K562 (cell line): ENCODE measurements around the gene RFT1. TPM values are rescaled to one million over a fixed set of nuclear protein-coding genes. Genes with fewer than 3 reads are reported as not detected.

Experiments
- ATAC-seq: fragments of 200-7000 bp; cut with Tn5 transposase; 3 replicates; pipeline ENCODE4 v1.9.1; 2020; ENCODE audit warnings: moderate library complexity
- BruUV-seq: library from RNA; stranded (reverse); fragments of 400-500 nt; replicated peaks from 2 replicates; lab custom pipeline; 2021; lab: Mats Ljungman, UMichigan
- CTCF ChIA-PET: fragments of 300-600 bp; formaldehyde crosslinking; extraction: SDS; loops from one replicate; lab custom pipeline; 2021; ENCODE audit warnings: low intra/inter-chr PET ratio; lab: Yijun Ruan, JAX
- POLR2A ChIA-PET: fragments of 300-600, 350-650 bp; sonication (Branson Sonifier 250); formaldehyde crosslinking; extraction: SDS; loops from one replicate; lab custom pipeline; 2021; ENCODE audit warnings: antibody characterized with exemption, inconsistent platforms; lab: Yijun Ruan, JAX
- DNase-seq, 4 experiments: peaks; one replicate each; pipeline versions ENCODE4 v3.0.0 to v3.0.0-alpha.2; 2011 to 2018; ENCODE audit warnings: low spot score in 3 of 4, mixed read lengths in 3 of 4; ENCODE audit errors: extremely low read depth in 1 of 4
- FAIRE-seq: peaks from 2 replicates; lab custom pipeline; 2011; peaks lifted over from hg19 to GRCh38; lab: Jason Lieb, UNC
- H2AFZ ChIP-seq: 2 replicates; pipeline ENCODE4 v1.6.0; 2011; ENCODE audit warnings: low read depth, low read length, control low read depth, inconsistent platforms
- H3K27ac ChIP-seq: fragments of 200-600 bp; 3 replicates; pipeline ENCODE4 v1.8.0; 2011; ENCODE audit warnings: low read depth, mild to moderate bottlenecking, control low read depth, inconsistent platforms, low read length, moderate library complexity, mixed read lengths; ENCODE audit errors: extremely low read depth
- H3K27me3 ChIP-seq, 2 experiments: fragments of 300-600 bp in 1 of 2; 2 replicates in 1 of 2; 3 replicates in 1 of 2; pipeline versions ENCODE4 v1.6.0 to v1.8.0; 2011; ENCODE audit warnings: inconsistent platforms in 2 of 2, low read length in 2 of 2, mild to moderate bottlenecking in 1 of 2, mixed read lengths in 1 of 2, moderate library complexity in 1 of 2; ENCODE audit not compliant: control insufficient read depth in 2 of 2, insufficient read depth in 2 of 2
- H3K36me3 ChIP-seq: fragments of 300-600 bp; 3 replicates; pipeline ENCODE4 v1.8.0; 2011; ENCODE audit warnings: mild to moderate bottlenecking, low read length, inconsistent platforms; ENCODE audit not compliant: control insufficient read depth, insufficient read depth
- H3K4me1 ChIP-seq, 2 experiments: fragments of 200-600 bp in 1 of 2; replicated peaks in 1 of 2; 2 replicates in 1 of 2; 3 replicates in 1 of 2; pipeline versions ENCODE4 v1.5.1 to v1.8.0; 2011; ENCODE audit warnings: inconsistent platforms in 2 of 2, low read length in 2 of 2, mild to moderate bottlenecking in 1 of 2, mixed read lengths in 1 of 2, moderate library complexity in 1 of 2; ENCODE audit not compliant: control insufficient read depth in 2 of 2, insufficient read depth in 2 of 2
- H3K4me2 ChIP-seq: 2 replicates; pipeline ENCODE4 v1.6.1; 2011; ENCODE audit warnings: low read length, control low read depth, inconsistent platforms, mixed read lengths; ENCODE audit not compliant: insufficient read depth
- H3K4me3 ChIP-seq: fragments of 200-600 bp; sonication (generic), shearing (Covaris generic); 2 replicates; pipeline ENCODE4 v1.5.1; 2016; ENCODE audit warnings: control low read depth, inconsistent platforms
- H3K79me2 ChIP-seq: fragments of 200-600 bp; 3 replicates; pipeline ENCODE4 v1.8.0; 2011; ENCODE audit warnings: low read length, inconsistent platforms; ENCODE audit not compliant: control insufficient read depth, insufficient read depth
- H3K9ac ChIP-seq, 2 experiments: 2 replicates each; pipeline versions ENCODE4 v1.6.0 to v1.6.1; 2011; ENCODE audit warnings: low read depth in 2 of 2, low read length in 2 of 2, control low read depth in 1 of 2, inconsistent platforms in 1 of 2, mild to moderate bottlenecking in 1 of 2, mixed read lengths in 1 of 2; ENCODE audit not compliant: insufficient read depth in 1 of 2
- H3K9me1 ChIP-seq: one replicate; pipeline ENCODE4 v1.6.0; 2011; ENCODE audit warnings: inconsistent platforms, mild to moderate bottlenecking, low read length, moderate library complexity; ENCODE audit not compliant: control insufficient read depth, insufficient read depth
- H3K9me3 ChIP-seq: replicated peaks from 2 replicates; pipeline ENCODE4 v1.5.1; 2011; ENCODE audit warnings: low read depth, low read length, inconsistent platforms; ENCODE audit not compliant: control insufficient read depth, insufficient read depth
- H4K20me1 ChIP-seq: replicated peaks from 2 replicates; pipeline ENCODE4 v1.6.1; 2011; ENCODE audit warnings: low read length, inconsistent platforms, mixed read lengths; ENCODE audit not compliant: control insufficient read depth, insufficient read depth
- MCM7 ChIP-seq, 2 experiments: fragments of 450-650 bp; IDR thresholded peaks; 2 replicates each; pipeline ENCODE4 v1.6.1; 2016 to 2018
- RBM22 ChIP-seq: fragments of 200-400 bp; formaldehyde crosslinking; IDR thresholded peaks from 2 replicates; pipeline ENCODE4 v1.6.1; 2018; ENCODE audit warnings: low read length, low read depth; ENCODE audit not compliant: poor library complexity, severe bottlenecking
- SIN3B ChIP-seq: fragments of 450-650 bp; IDR thresholded peaks from 2 replicates; pipeline ENCODE4 v1.6.1; 2017; ENCODE audit warnings: low read depth, mild to moderate bottlenecking, moderate library complexity
- XRCC4 ChIP-seq: IDR thresholded peaks from one replicate; pipeline ENCODE4 v1.6.1; 2011; ENCODE audit not compliant: insufficient read depth, insufficient read length; ENCODE audit errors: extremely low read depth
- ZNF316 ChIP-seq: fragments of 450-650 bp; IDR thresholded peaks from 2 replicates; pipeline ENCODE4 v1.6.1; 2016
- ZNF324 ChIP-seq: fragments of 250-450 bp; sonication (Bioruptor Pico); IDR thresholded peaks from 2 replicates; pipeline ENCODE4 v1.4.0; 2020; ENCODE audit warnings: mild to moderate bottlenecking
- ZNF766 ChIP-seq: fragments of 200-800 bp; sonication (Bioruptor generic); conservative IDR thresholded peaks from 2 replicates; pipeline ENCODE4 v1.6.1; 2016; ENCODE audit warnings: missing genetic modification characterization, missing compliant biosample characterization
- WGBS: fragments of 100-300 bp; shearing (Covaris generic); methylation state at CpG from one replicate; pipeline ENCODE4 v1.1.6; 2016; ENCODE audit warnings: low coverage, mixed read lengths; ENCODE audit not compliant: insufficient coverage; ENCODE audit errors: missing lambda C conversion rate; 5-methylcytosine and 5-hydroxymethylcytosine counted together
- in situ Hi-C: fragments of 300-500 bp; cut with MboI; formaldehyde crosslinking; loops from 4 replicates; pipeline ENCODE4 v1.15.0; 2018; ENCODE audit warnings: inconsistent platforms, mixed read lengths
- intact Hi-C: fragments of 100-400 bp; cut with micrococcal nuclease; formaldehyde crosslinking; loops from 2 replicates; pipeline ENCODE4 v1.14.2; 2022
- polyA plus RNA-seq, 8 experiments: library from polyadenylated mRNA; depleted of rRNA in 4 of 8; stranded (reverse) in 5 of 8; unstranded in 3 of 8; fragments of >200 nt; fragmentation: Nextera tagmentation in 2 of 8; fragmentation: Illumina TruSeq in 1 of 8; extraction: Ambion mirVana in 2 of 8; extraction: Trizol in 1 of 8; gene quantifications; 2 replicates each; pipeline versions ENCODE4 v1.2.1 to v1.2.3, GENCODE V29; 2011 to 2014; ENCODE audit warnings: inconsistent platforms in 1 of 8, missing spikeins in 1 of 8
- total RNA-seq, 7 experiments: library from RNA; depleted of rRNA in 6 of 7; stranded (reverse); fragments of >200 nt in 6 of 7; fragmentation: Illumina TruSeq in 2 of 7; extraction: Trizol in 2 of 7; gene quantifications; 2 replicates each; pipeline versions ENCODE4 v1.2.1 to v1.2.3, GENCODE V29; 2011 to 2021; ENCODE audit warnings: low replicate concordance in 1 of 7
- TF ChIP-seq, protein P1 (sequence below): sonication (generic); formaldehyde crosslinking; IDR thresholded peaks from 2 replicates; pipeline ENCODE4 v1.8.1; 2023; ENCODE audit warnings: mild to moderate bottlenecking, missing genetic modification reagents
- TF ChIP-seq, protein P2 (sequence below): fragments of 450-650 bp; IDR thresholded peaks from 2 replicates; pipeline ENCODE4 v1.6.1; 2016; ENCODE audit warnings: mild to moderate bottlenecking, moderate library complexity

The RFT1 gene
- total and polyA plus RNA-seq, 9 of the 15 experiments (the other 6 are each of a cell fraction or from before 2014, with no cell fraction given) = 4.4 to 23.8 (median 8.9) TPM

DNA sequence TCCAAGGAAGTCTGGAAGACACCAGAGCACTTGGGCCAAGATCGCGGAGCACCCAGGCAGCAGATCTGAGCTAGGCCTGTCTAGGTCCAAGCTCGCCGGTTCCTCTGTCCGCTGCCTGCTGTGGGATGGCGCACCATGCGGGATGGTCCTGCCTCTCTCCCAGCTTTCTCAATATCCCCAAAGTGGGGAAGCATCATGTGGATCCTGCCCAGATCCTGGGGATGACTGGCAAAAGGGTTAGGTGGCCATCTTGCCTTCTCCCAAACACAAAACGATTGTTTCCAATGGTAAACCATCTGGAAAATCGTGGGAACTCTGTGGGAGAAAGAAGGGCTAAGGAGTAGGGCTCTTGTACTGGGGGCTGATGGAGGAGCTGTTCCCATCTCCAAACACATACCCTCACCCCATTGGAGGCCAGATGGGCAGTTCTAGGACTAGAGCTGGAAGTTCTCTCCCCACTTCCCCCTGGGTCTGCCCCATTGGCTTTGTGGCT lies 39.6 kb upstream of the RFT1 start:
- Histone ChIP-seq H3K27me3 (no peaks in the 10 kb centered on the region), H3K9me1 (peaks cover 2% of the 10 kb centered on the region), H3K4me1 (peaks cover 7 to 28% of the 10 kb centered on the region in 2 experiments; a peak in 4 of 5 replicates), H3K79me2 (no peaks in the 10 kb centered on the region; the same call in 2 of the 3 replicates), H2AFZ (no peak overlapping the region), H3K9me3 (no peaks in the 10 kb centered on the region), H3K36me3 (peaks cover 6% of the 10 kb centered on the region; the same call in 1 of the 3 replicates), H4K20me1 (peaks cover 8% of the 10 kb centered on the region), H3K4me2 (no peak overlapping the region), H3K4me3 (no peak overlapping the region), H3K27ac (no peak overlapping the region), H3K9ac (no peak overlapping the region)
- intact Hi-C loops (no loop called here), in situ Hi-C loops (no loop called here)
- no TSS peak for BruUV-seq
- no peak for ATAC-seq
- 72% methylated on average over 6 of the region's 9 CpGs for WGBS
- DNase-seq = no peak
- FAIRE-seq = no peak
- CTCF ChIA-PET = no interaction called here
- POLR2A ChIA-PET = no interaction called here
- no peak for TF ChIP-seq ZNF324
- no peak for TF ChIP-seq RBM22
- TF ChIP-seq, protein P1, sequence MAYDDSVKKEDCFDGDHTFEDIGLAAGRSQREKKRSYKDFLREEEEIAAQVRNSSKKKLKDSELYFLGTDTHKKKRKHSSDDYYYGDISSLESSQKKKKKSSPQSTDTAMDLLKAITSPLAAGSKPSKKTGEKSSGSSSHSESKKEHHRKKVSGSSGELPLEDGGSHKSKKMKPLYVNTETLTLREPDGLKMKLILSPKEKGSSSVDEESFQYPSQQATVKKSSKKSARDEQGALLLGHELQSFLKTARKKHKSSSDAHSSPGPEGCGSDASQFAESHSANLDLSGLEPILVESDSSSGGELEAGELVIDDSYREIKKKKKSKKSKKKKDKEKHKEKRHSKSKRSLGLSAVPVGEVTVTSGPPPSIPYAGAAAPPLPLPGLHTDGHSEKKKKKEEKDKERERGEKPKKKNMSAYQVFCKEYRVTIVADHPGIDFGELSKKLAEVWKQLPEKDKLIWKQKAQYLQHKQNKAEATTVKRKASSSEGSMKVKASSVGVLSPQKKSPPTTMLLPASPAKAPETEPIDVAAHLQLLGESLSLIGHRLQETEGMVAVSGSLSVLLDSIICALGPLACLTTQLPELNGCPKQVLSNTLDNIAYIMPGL (CRISPR knock-in tag) = no peak
- TF ChIP-seq MCM7 (IDR thresholded peaks at IDR 0.05) = no peak
- no peak for TF ChIP-seq ZNF316
- no peak for TF ChIP-seq ZNF766 (CRISPR knock-in tag)
- TF ChIP-seq, protein P2, sequence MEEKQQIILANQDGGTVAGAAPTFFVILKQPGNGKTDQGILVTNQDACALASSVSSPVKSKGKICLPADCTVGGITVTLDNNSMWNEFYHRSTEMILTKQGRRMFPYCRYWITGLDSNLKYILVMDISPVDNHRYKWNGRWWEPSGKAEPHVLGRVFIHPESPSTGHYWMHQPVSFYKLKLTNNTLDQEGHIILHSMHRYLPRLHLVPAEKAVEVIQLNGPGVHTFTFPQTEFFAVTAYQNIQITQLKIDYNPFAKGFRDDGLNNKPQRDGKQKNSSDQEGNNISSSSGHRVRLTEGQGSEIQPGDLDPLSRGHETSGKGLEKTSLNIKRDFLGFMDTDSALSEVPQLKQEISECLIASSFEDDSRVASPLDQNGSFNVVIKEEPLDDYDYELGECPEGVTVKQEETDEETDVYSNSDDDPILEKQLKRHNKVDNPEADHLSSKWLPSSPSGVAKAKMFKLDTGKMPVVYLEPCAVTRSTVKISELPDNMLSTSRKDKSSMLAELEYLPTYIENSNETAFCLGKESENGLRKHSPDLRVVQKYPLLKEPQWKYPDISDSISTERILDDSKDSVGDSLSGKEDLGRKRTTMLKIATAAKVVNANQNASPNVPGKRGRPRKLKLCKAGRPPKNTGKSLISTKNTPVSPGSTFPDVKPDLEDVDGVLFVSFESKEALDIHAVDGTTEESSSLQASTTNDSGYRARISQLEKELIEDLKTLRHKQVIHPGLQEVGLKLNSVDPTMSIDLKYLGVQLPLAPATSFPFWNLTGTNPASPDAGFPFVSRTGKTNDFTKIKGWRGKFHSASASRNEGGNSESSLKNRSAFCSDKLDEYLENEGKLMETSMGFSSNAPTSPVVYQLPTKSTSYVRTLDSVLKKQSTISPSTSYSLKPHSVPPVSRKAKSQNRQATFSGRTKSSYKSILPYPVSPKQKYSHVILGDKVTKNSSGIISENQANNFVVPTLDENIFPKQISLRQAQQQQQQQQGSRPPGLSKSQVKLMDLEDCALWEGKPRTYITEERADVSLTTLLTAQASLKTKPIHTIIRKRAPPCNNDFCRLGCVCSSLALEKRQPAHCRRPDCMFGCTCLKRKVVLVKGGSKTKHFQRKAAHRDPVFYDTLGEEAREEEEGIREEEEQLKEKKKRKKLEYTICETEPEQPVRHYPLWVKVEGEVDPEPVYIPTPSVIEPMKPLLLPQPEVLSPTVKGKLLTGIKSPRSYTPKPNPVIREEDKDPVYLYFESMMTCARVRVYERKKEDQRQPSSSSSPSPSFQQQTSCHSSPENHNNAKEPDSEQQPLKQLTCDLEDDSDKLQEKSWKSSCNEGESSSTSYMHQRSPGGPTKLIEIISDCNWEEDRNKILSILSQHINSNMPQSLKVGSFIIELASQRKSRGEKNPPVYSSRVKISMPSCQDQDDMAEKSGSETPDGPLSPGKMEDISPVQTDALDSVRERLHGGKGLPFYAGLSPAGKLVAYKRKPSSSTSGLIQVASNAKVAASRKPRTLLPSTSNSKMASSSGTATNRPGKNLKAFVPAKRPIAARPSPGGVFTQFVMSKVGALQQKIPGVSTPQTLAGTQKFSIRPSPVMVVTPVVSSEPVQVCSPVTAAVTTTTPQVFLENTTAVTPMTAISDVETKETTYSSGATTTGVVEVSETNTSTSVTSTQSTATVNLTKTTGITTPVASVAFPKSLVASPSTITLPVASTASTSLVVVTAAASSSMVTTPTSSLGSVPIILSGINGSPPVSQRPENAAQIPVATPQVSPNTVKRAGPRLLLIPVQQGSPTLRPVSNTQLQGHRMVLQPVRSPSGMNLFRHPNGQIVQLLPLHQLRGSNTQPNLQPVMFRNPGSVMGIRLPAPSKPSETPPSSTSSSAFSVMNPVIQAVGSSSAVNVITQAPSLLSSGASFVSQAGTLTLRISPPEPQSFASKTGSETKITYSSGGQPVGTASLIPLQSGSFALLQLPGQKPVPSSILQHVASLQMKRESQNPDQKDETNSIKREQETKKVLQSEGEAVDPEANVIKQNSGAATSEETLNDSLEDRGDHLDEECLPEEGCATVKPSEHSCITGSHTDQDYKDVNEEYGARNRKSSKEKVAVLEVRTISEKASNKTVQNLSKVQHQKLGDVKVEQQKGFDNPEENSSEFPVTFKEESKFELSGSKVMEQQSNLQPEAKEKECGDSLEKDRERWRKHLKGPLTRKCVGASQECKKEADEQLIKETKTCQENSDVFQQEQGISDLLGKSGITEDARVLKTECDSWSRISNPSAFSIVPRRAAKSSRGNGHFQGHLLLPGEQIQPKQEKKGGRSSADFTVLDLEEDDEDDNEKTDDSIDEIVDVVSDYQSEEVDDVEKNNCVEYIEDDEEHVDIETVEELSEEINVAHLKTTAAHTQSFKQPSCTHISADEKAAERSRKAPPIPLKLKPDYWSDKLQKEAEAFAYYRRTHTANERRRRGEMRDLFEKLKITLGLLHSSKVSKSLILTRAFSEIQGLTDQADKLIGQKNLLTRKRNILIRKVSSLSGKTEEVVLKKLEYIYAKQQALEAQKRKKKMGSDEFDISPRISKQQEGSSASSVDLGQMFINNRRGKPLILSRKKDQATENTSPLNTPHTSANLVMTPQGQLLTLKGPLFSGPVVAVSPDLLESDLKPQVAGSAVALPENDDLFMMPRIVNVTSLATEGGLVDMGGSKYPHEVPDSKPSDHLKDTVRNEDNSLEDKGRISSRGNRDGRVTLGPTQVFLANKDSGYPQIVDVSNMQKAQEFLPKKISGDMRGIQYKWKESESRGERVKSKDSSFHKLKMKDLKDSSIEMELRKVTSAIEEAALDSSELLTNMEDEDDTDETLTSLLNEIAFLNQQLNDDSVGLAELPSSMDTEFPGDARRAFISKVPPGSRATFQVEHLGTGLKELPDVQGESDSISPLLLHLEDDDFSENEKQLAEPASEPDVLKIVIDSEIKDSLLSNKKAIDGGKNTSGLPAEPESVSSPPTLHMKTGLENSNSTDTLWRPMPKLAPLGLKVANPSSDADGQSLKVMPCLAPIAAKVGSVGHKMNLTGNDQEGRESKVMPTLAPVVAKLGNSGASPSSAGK = no peak
- TF ChIP-seq XRCC4 = no peak
- TF ChIP-seq SIN3B = no peak
